ENCODE measurements around the gene DPYD.

DPYD gene

GRCh38 chr1:97875996-97876395, 44.8 kb downstream of the DPYD start:
- Histone ChIP-seq H3K4me1 (ENCODE audit: control insufficient read depth, insufficient read depth, low read length) (no peaks in the 10 kb centered on the region), H3K27ac (ENCODE audit: low read depth, low read length) (no peak overlapping the region), H3K27me3 (ENCODE audit: control insufficient read depth, insufficient read depth, low read length) (no peaks in the 10 kb centered on the region; the same call in 1 of the 2 replicates), H3K9me3 (ENCODE audit: control insufficient read depth, insufficient read depth, low read depth, low read length) (no peaks in the 10 kb centered on the region), H3K36me3 (ENCODE audit: control insufficient read depth, insufficient read depth, low read length) (no peaks in the 10 kb centered on the region), H3K9ac (ENCODE audit: low read length) (no peak overlapping the region), H3K4me3 (ENCODE audit: low read depth, low read length) (no peak overlapping the region)

GRCh38 chr1:97870589-97870988, 50.2 kb downstream of the DPYD start:
- H3K27ac ChIP-seq (ENCODE audit: low read depth, low read length), result no peak overlapping the region

DNA sequence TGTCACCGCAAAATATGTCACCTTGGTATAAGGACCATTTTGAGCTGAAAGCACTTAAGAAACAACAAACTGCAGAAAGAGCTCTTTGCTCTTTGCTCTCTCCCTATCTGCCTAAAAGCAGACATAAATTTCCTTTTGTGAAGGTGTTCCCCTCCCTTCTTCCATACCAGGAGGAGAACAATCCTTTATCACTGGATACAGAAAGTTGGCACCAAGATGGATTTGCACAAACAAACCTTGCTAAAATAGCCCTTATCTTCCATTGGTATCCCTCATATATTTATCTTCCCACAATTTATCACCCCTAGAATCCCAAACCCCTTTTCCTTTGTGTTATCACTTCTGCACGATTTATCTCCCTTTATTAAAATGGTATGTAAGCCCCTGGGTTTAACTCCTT, 51.4 kb downstream of the DPYD start:
- Histone ChIP-seq H3K36me3 (ENCODE audit: control insufficient read depth, insufficient read depth, low read length) (no peaks in the 10 kb centered on the region), H3K4me3 (ENCODE audit: low read depth, low read length) (no peak overlapping the region), H3K27ac (ENCODE audit: low read depth, low read length) (no peak overlapping the region), H3K4me1 (ENCODE audit: control insufficient read depth, insufficient read depth, low read length) (peaks cover 2% of the 10 kb centered on the region; the same call in 1 of the 2 replicates), H3K9me3 (ENCODE audit: control insufficient read depth, insufficient read depth, low read depth, low read length) (no peaks in the 10 kb centered on the region), H3K9ac (ENCODE audit: low read length) (no peak overlapping the region), H3K27me3 (ENCODE audit: control insufficient read depth, insufficient read depth, low read length) (no peaks in the 10 kb centered on the region; the same call in 1 of the 2 replicates)

More at GRCh38 chr1:97870589-97870988, 50.2 kb downstream of the DPYD start:
- Histone ChIP-seq H3K27me3 (ENCODE audit: control insufficient read depth, insufficient read depth, low read length) (no peaks in the 10 kb centered on the region; the same call in 1 of the 2 replicates), H3K4me1 (ENCODE audit: control insufficient read depth, insufficient read depth, low read length) (peaks cover 2% of the 10 kb centered on the region; the same call in 1 of the 2 replicates), H3K9ac (ENCODE audit: low read length) (no peak overlapping the region), H3K36me3 (ENCODE audit: control insufficient read depth, insufficient read depth, low read length) (no peaks in the 10 kb centered on the region), H3K9me3 (ENCODE audit: control insufficient read depth, insufficient read depth, low read depth, low read length) (no peaks in the 10 kb centered on the region), H3K4me3 (ENCODE audit: low read depth, low read length) (no peak overlapping the region)

DNA sequence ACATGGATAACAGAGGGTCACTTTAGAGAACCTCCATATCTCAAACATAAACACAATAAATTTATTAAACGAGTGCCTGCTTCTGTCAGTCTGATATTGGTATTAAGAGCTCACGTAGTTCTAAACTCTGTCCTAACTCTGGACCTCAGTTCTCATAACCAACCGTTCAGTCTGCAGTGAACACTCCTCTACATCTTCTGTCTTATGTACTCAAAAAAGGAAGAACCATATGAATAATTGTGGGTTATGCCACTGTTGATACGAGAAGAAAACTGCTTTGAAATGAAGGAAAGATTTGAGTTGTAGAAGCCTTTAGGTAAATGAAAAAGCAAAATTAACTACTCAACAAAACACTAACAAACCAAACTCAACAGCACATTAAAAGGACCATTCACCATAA, 53.7 kb downstream of the DPYD start:
- Histone ChIP-seq H3K9me3 (ENCODE audit: control insufficient read depth, insufficient read depth, low read depth, low read length) (no peaks in the 10 kb centered on the region), H3K36me3 (ENCODE audit: control insufficient read depth, insufficient read depth, low read length) (no peaks in the 10 kb centered on the region), H3K4me3 (ENCODE audit: low read depth, low read length) (no peak overlapping the region), H3K27ac (ENCODE audit: low read depth, low read length) (no peak overlapping the region), H3K27me3 (ENCODE audit: control insufficient read depth, insufficient read depth, low read length) (no peaks in the 10 kb centered on the region), H3K4me1 (ENCODE audit: control insufficient read depth, insufficient read depth, low read length) (peaks cover 2% of the 10 kb centered on the region; the same call in 1 of the 2 replicates), H3K9ac (ENCODE audit: low read length) (no peak overlapping the region)

- H3K4me3 ChIP-seq (ENCODE audit: low read depth, low read length), result no peak overlapping the region
Observed at GRCh38 chr1:97864615-97865014, 56.2 kb downstream of the DPYD start.

DNA sequence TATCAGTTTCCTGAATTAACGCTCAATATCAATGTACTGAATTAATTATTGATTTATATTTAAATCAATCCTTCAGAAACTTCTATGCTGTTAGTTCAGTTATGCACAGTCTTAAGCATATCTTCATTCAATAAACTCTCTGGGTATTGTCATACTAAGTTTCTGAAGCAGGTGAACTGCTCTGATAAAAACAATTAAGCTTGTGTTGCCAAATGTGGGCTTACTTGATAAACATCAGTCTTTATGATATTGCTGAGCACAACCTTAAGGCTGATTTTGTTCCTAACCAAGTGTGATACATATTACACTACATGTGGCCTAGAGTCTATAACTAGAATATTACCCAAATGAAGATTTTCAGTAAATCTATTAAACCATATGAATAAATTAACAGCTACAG, 67.6 kb downstream of the DPYD start:
- Histone ChIP-seq H3K27ac (ENCODE audit: low read depth, low read length) (no peak overlapping the region), H3K9ac (ENCODE audit: low read length) (no peak overlapping the region), H3K9me3 (ENCODE audit: control insufficient read depth, insufficient read depth, low read depth, low read length) (no peaks in the 10 kb centered on the region), H3K4me3 (ENCODE audit: low read depth, low read length) (no peak overlapping the region), H3K27me3 (ENCODE audit: control insufficient read depth, insufficient read depth, low read length) (no peaks in the 10 kb centered on the region), H3K4me1 (ENCODE audit: control insufficient read depth, insufficient read depth, low read length) (no peaks in the 10 kb centered on the region), H3K36me3 (ENCODE audit: control insufficient read depth, insufficient read depth, low read length) (no peaks in the 10 kb centered on the region)

More at GRCh38 chr1:97864615-97865014, 56.2 kb downstream of the DPYD start:
- no peaks in the 10 kb centered on the region for H3K36me3 ChIP-seq (ENCODE audit: control insufficient read depth, insufficient read depth, low read length)
- no peaks in the 10 kb centered on the region for H3K27me3 ChIP-seq (ENCODE audit: control insufficient read depth, insufficient read depth, low read length)
- H3K27ac ChIP-seq (ENCODE audit: low read depth, low read length), result no peak overlapping the region
- H3K9ac ChIP-seq (ENCODE audit: low read length), result no peak overlapping the region
- H3K4me1 ChIP-seq (ENCODE audit: control insufficient read depth, insufficient read depth, low read length), result no peaks in the 10 kb centered on the region
- no peaks in the 10 kb centered on the region for H3K9me3 ChIP-seq (ENCODE audit: control insufficient read depth, insufficient read depth, low read depth, low read length)

DNA sequence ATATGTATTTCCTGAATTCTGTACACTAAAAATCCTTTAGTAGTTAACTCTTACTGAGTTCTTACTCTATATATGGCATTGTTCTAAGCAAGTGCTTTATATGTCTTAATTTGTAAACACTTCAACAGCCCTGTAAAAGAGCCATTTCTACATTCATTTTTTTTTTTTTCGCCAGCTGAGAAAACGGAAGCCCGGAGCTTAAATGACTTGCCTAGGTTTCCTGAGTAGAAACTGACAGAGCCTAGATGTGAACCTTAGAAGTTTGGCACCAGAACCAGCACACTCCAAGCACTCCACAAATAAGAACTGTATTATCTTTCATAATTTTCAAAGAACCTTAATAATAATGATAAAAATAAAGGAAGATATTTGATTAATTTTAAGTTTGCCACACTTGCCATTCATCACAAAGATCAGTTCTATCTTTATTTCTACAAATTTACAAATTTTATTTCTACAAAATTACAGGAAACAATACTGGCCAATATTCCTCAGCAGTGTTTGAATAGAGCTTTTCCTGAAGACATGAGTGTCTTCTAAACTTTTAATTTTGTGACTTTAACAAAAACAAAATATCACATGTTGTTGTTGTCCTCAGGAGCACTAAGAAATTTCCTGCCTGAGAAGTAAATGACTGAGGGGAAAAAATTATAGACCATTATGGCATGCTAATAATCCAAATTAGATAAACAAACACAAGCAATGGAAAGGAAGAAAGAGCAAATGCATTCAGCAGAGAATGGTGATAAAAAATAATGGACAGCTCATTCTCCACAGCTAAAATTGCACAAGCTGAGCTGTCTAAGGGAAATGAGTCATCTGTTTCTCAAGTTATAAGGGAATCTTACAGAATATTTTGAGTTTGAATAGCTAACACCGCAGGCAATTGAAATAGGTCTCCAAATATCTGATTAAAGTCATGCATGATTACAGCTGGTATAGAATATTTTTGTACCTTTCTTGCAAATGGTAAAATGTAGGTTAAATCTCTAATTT, 71.2 kb downstream of the DPYD start:
- no peaks in the 10 kb centered on the region for H3K27me3 ChIP-seq (ENCODE audit: control insufficient read depth, insufficient read depth, low read length)
- H3K4me1 ChIP-seq (ENCODE audit: control insufficient read depth, insufficient read depth, low read length), result no peaks in the 10 kb centered on the region
- peaks cover 12% of the 10 kb centered on the region; the same call in 1 of the 2 replicates for H3K9me3 ChIP-seq (ENCODE audit: control insufficient read depth, insufficient read depth, low read depth, low read length)
- H3K36me3 ChIP-seq (ENCODE audit: control insufficient read depth, insufficient read depth, low read length), result no peaks in the 10 kb centered on the region
- H3K27ac ChIP-seq (ENCODE audit: low read depth, low read length), result no peak overlapping the region
- no peak overlapping the region for H3K9ac ChIP-seq (ENCODE audit: low read length)
- H3K4me3 ChIP-seq (ENCODE audit: low read depth, low read length), result no peak overlapping the region

DNA sequence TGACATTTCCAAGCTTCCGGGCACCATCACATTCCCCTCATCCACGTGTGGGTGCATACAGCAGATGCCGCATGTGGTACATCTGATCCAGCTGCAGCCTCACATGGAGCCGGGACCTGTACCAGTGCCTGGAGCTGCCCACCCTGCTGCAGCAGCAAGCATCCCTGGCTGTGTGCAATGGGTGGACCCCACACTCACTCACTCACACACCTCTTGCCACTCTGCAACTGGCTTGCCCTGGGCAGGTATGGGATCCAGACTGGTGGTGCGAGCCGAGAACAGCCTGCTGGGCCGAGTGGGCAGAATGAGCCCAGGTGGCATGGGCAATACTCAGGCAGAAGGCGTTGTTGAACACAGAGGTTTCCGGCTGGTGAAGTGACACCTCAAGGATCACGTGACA, 75.0 kb downstream of the DPYD start:
- no peaks in the 10 kb centered on the region for H3K27me3 ChIP-seq (ENCODE audit: control insufficient read depth, insufficient read depth, low read length)
- no peak overlapping the region for H3K4me3 ChIP-seq (ENCODE audit: low read depth, low read length)
- no peaks in the 10 kb centered on the region for H3K36me3 ChIP-seq (ENCODE audit: control insufficient read depth, insufficient read depth, low read length)
- no peak overlapping the region for H3K27ac ChIP-seq (ENCODE audit: low read depth, low read length)
- H3K9ac ChIP-seq (ENCODE audit: low read length), result no peak overlapping the region
- H3K9me3 ChIP-seq (ENCODE audit: control insufficient read depth, insufficient read depth, low read depth, low read length), result peaks cover 12% of the 10 kb centered on the region; the same call in 1 of the 2 replicates
- no peaks in the 10 kb centered on the region for H3K4me1 ChIP-seq (ENCODE audit: control insufficient read depth, insufficient read depth, low read length)

DNA sequence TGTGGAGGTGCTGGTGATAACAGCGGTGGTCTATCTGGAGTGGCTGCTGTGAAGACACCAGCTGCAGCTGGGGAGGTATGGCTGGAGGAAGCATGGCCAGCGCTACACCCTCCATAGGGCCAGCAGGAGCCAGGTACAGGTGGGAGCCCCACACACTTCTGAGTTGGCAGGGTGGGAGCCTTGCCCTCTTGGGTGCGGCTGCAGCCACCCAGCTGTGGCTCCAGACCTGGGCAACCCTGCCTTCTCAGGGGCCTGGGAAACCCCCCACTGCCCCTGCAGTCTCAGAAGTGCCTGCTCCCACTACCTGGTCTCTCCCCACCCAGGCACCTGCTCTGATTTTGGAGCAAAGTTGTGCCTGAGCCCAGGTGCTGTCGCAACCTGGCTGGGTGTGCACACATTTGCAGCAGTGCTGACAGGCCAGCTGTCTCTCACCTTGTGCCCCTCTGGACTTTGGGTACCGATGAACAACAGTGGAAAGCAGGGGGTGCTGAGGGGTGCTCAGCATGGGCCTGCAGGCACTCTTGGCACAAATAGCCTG, 76.2 kb downstream of the DPYD start:
- H3K36me3 ChIP-seq (ENCODE audit: control insufficient read depth, insufficient read depth, low read length), result no peaks in the 10 kb centered on the region
- peaks cover 12% of the 10 kb centered on the region; the same call in 1 of the 2 replicates for H3K9me3 ChIP-seq (ENCODE audit: control insufficient read depth, insufficient read depth, low read depth, low read length)
- no peak overlapping the region for H3K9ac ChIP-seq (ENCODE audit: low read length)
- no peak overlapping the region for H3K27ac ChIP-seq (ENCODE audit: low read depth, low read length)
- no peaks in the 10 kb centered on the region for H3K27me3 ChIP-seq (ENCODE audit: control insufficient read depth, insufficient read depth, low read length)
- H3K4me1 ChIP-seq (ENCODE audit: control insufficient read depth, insufficient read depth, low read length), result no peaks in the 10 kb centered on the region
- no peak overlapping the region for H3K4me3 ChIP-seq (ENCODE audit: low read depth, low read length)

- no peak overlapping the region for H3K9ac ChIP-seq (ENCODE audit: low read length)
- H3K27ac ChIP-seq (ENCODE audit: low read depth, low read length), result no peak overlapping the region
- no peaks in the 10 kb centered on the region for H3K36me3 ChIP-seq (ENCODE audit: control insufficient read depth, insufficient read depth, low read length)
Observed at GRCh38 chr1:97841338-97841737, 79.5 kb downstream of the DPYD start.

DNA sequence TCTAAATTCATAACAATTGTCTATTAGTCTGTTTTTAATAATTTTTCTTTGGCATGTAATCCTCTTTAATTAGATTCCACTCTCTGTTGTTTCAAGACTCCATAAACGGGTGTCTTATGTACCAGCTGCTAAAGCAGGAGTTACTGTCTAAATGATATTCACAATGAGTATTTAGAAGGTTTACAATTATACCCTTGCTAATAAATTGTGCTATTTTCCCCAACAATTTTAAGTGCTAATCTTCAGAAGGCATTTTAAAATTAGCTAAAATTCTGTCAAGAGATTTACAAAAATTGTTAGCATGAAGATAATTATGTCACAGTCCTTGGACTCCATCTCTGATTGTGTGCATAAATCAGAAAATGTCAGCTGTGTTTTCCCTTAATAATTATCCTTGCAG, 83.7 kb downstream of the DPYD start:
- H3K4me1 ChIP-seq (ENCODE audit: control insufficient read depth, insufficient read depth, low read length), result no peaks in the 10 kb centered on the region
- no peak overlapping the region for H3K4me3 ChIP-seq (ENCODE audit: low read depth, low read length)
- H3K9me3 ChIP-seq (ENCODE audit: control insufficient read depth, insufficient read depth, low read depth, low read length), result no peaks in the 10 kb centered on the region
- H3K9ac ChIP-seq (ENCODE audit: low read length), result no peak overlapping the region
- H3K36me3 ChIP-seq (ENCODE audit: control insufficient read depth, insufficient read depth, low read length), result no peaks in the 10 kb centered on the region
- no peaks in the 10 kb centered on the region for H3K27me3 ChIP-seq (ENCODE audit: control insufficient read depth, insufficient read depth, low read length)
- no peak overlapping the region for H3K27ac ChIP-seq (ENCODE audit: low read depth, low read length)

More at GRCh38 chr1:97841338-97841737, 79.5 kb downstream of the DPYD start:
- H3K27me3 ChIP-seq (ENCODE audit: control insufficient read depth, insufficient read depth, low read length), result no peaks in the 10 kb centered on the region
- H3K9me3 ChIP-seq (ENCODE audit: control insufficient read depth, insufficient read depth, low read depth, low read length), result peaks cover 12% of the 10 kb centered on the region; the same call in 1 of the 2 replicates
- no peaks in the 10 kb centered on the region for H3K4me1 ChIP-seq (ENCODE audit: control insufficient read depth, insufficient read depth, low read length)
- no peak overlapping the region for H3K4me3 ChIP-seq (ENCODE audit: low read depth, low read length)
